OCI-LY7 (cell line): ENCODE data around the gene CCDC192. TPM values are rescaled to one million over a fixed set of nuclear protein-coding genes. Genes with fewer than 3 reads are reported as not detected.
"Not testable (repeated sequence)": the region's sequence is repeated elsewhere in the genome, so short reads cannot be mapped to it uniquely, and the experiment has no call there.

Source experiments
- BruUV-seq: library from RNA; stranded (reverse); fragments of 400-500 nt; replicated peaks from 2 replicates; lab custom pipeline; 2021; lab: Mats Ljungman, UMichigan
- CTCF ChIA-PET: fragments of 300-600 bp; sonication (Branson Sonifier 250); formaldehyde crosslinking; loops from one replicate; lab custom pipeline; 2022; ENCODE audit warnings: antibody characterized with exemption; ENCODE audit not compliant: unreplicated experiment; lab: Charles Lee
- POLR2A ChIA-PET: fragments of 300-600 bp; sonication (Branson Sonifier 250); formaldehyde crosslinking; loops from one replicate; lab custom pipeline; 2022; ENCODE audit warnings: antibody characterized with exemption; lab: Charles Lee
- DNase-seq: peaks from one replicate; pipeline ENCODE4 v3.0.0-alpha.2; 2015; ENCODE audit warnings: low spot score
- H2AFZ ChIP-seq: fragments of 200-600 bp; sonication (generic), shearing (Covaris generic); 2 replicates; pipeline ENCODE4 v1.6.1; 2014; ENCODE audit warnings: mild to moderate bottlenecking, antibody characterized with exemption, low read length, moderate library complexity
- H3K27ac ChIP-seq: fragments of 200-600 bp; sonication (generic); 2 replicates; pipeline ENCODE4 v1.5.1; 2014; ENCODE audit warnings: mixed run types, low read depth, mild to moderate bottlenecking, moderate library complexity, low read length, inconsistent platforms; ENCODE audit not compliant: poor library complexity, severe bottlenecking
- H3K36me3 ChIP-seq: fragments of 200-600 bp; sonication (generic); 2 replicates; pipeline ENCODE4 v1.6.1; 2014; ENCODE audit warnings: mild to moderate bottlenecking, antibody characterized with exemption, low read length, moderate library complexity, mixed read lengths; ENCODE audit not compliant: insufficient read depth
- H3K4me1 ChIP-seq: fragments of 200-600 bp; sonication (generic); 2 replicates; pipeline ENCODE4 v1.5.1; 2014; ENCODE audit warnings: mild to moderate bottlenecking, low read length; ENCODE audit not compliant: insufficient read depth, poor library complexity, severe bottlenecking
- H3K4me2 ChIP-seq: fragments of 200-600 bp; sonication (generic); 2 replicates; pipeline ENCODE4 v1.6.1; 2014; ENCODE audit warnings: mild to moderate bottlenecking, low read length
- H3K4me3 ChIP-seq: fragments of 200-600 bp; sonication (generic); 2 replicates; pipeline ENCODE4 v1.5.1; 2014; ENCODE audit warnings: mild to moderate bottlenecking, low read depth, low read length; ENCODE audit not compliant: poor library complexity, severe bottlenecking
- H3K79me2 ChIP-seq: fragments of 200-600 bp; sonication (generic); 2 replicates; pipeline ENCODE4 v1.6.1; 2016; ENCODE audit warnings: low read depth, mild to moderate bottlenecking, low read length, moderate library complexity, mixed read lengths; ENCODE audit not compliant: insufficient read depth
- H3K9me2 ChIP-seq: fragments of 200-600 bp; sonication (generic); 2 replicates; pipeline ENCODE4 v1.6.1; 2016; ENCODE audit warnings: mild to moderate bottlenecking, low read length, mixed read lengths; ENCODE audit not compliant: insufficient read depth
- H3K9me3 ChIP-seq: fragments of 200-600 bp; sonication (generic); 2 replicates; pipeline ENCODE4 v1.6.1; 2014; ENCODE audit warnings: mild to moderate bottlenecking, mixed run types, low read length, mixed read lengths
- H4K20me1 ChIP-seq: fragments of 200-600 bp; sonication (generic); 2 replicates; pipeline ENCODE4 v1.6.1; 2014; ENCODE audit warnings: mild to moderate bottlenecking, antibody characterized with exemption, low read length, moderate library complexity, mixed read lengths; ENCODE audit not compliant: insufficient read depth
- CTCF ChIP-seq: fragments of 200-600 bp; sonication (generic); conservative IDR thresholded peaks from 2 replicates; pipeline ENCODE4 v1.5.1; 2014; ENCODE audit warnings: mild to moderate bottlenecking, antibody characterized with exemption, low read length, moderate library complexity, mixed read lengths
- EZH2phosphoT487 ChIP-seq: fragments of 200-600 bp; sonication (generic); IDR thresholded peaks from 2 replicates; pipeline ENCODE4 v1.6.1; 2018; ENCODE audit warnings: low read depth, borderline replicate concordance, mild to moderate bottlenecking, mixed run types, antibody characterized with exemption, low read length, moderate library complexity, mixed read lengths
- intact Hi-C: fragments of 100-400 bp; cut with micrococcal nuclease; formaldehyde crosslinking; loops from one replicate; pipeline ENCODE4 v1.10.0; 2022; ENCODE audit not compliant: unreplicated experiment
- total RNA-seq, 2 experiments: library from RNA; depleted of rRNA in 1 of 2; stranded (reverse); fragments of >200 nt in 1 of 2; shearing (Covaris generic) in 1 of 2; gene quantifications; 2 replicates each; pipeline ENCODE4 v1.2.3, GENCODE V29; 2014 to 2022

CCDC192 gene
- total RNA-seq, 2 experiments from 2014 or later = not detected

GRCh38 chr5:127785098-127785927 lies 82.1 kb downstream of the CCDC192 start:
- Histone ChIP-seq H3K9me3 (no peaks in the 10 kb centered on the region), H3K9me2 (no peaks in the 10 kb centered on the region), H3K36me3 (no peaks in the 10 kb centered on the region), H4K20me1 (no peaks in the 10 kb centered on the region), H3K4me2 (no peak overlapping the region), H3K27ac (no peak overlapping the region), H3K4me3 (no peak overlapping the region), H2AFZ (no peak overlapping the region), H3K4me1 (no peaks in the 10 kb centered on the region), H3K79me2 (no peaks in the 10 kb centered on the region)
- intact Hi-C loops = no loop called here
- BruUV-seq = no TSS peak
- TF ChIP-seq EZH2phosphoT487 = no peak
- DNase-seq = no peak
- ChIA-PET POLR2A (no interaction called here), CTCF (no interaction called here)

DNA sequence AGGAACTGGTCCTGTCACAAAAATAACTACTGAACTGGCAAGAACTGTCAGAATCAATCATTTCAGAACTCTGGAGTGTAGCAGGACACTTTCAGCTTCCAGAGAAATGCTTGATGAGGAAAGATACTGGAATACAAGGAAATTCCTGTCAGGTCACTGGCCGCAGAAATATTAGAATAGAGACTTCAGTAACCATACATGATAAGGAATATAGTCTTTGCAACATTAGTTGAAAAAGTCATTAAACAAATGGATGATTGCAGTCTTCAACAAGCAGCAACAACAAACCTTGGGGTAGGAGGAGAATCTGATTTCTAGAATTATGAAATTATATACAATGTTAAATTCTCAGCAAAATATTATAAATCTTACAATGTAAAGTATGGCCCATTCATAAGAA lies 88.2 kb downstream of the CCDC192 start:
- H2AFZ ChIP-seq = no peak overlapping the region
- H3K4me1 ChIP-seq = no peaks in the 10 kb centered on the region
- H4K20me1 ChIP-seq = no peaks in the 10 kb centered on the region
- CTCF ChIA-PET = no interaction called here
- H3K9me2 ChIP-seq = no peaks in the 10 kb centered on the region
- H3K9me3 ChIP-seq = no peaks in the 10 kb centered on the region
- no peak overlapping the region for H3K4me2 ChIP-seq
- TF ChIP-seq EZH2phosphoT487 (no peak), CTCF (no peak)
- POLR2A ChIA-PET = no interaction called here
- no TSS peak for BruUV-seq
- intact Hi-C loops = no loop called here
- H3K79me2 ChIP-seq = no peaks in the 10 kb centered on the region
- H3K36me3 ChIP-seq = no peaks in the 10 kb centered on the region
- H3K4me3 ChIP-seq = no peak overlapping the region
- no peak overlapping the region for H3K27ac ChIP-seq
- DNase-seq = no peak

DNA sequence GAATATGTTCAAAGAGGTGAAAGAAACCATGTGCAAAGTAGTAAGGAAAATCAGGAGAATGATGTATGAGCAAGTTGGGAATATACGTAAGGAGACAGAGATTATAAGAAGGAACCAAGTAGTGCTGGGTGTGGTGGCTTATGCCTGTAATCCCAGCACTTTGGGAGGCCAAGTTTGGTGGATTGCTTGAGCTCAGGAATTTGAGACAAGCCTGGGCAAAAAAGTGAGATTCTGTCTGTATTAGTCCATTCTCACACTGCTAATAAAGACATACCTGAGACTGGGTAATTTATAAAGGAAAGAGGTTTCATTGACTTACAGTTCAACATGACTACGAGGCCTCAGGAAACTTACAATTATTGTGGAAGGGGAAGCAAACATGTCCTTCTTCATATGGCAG lies 88.7 kb downstream of the CCDC192 start:
- DNase-seq, POLR2A ChIA-PET, H3K4me3 ChIP-seq, H3K4me2 ChIP-seq, BruUV-seq, H3K9me2 ChIP-seq, intact Hi-C loops, H3K36me3 ChIP-seq, H3K79me2 ChIP-seq, H3K9me3 ChIP-seq, H3K4me1 ChIP-seq, H2AFZ ChIP-seq, CTCF ChIA-PET, H4K20me1 ChIP-seq, H3K27ac ChIP-seq: not testable (repeated sequence)
